Activated naive CD4-positive, alpha-beta T cell treated with anti-CD3 and anti-CD28 coated beads, Interleukin-2, amount 50 U/mL, for 72 hours (primary cell): ENCODE results near the gene CCDC184. TPM values are rescaled to one million over a fixed set of nuclear protein-coding genes. Genes with fewer than 3 reads are reported as not detected.
A peak's percentile ranks its signal among the peaks of the same experiment; 100 is the strongest.

Experiments used
- ATAC-seq, 2 donors: fragments of 150-1000 bp; cut with Tn5 transposase; 2 replicates each; pipeline ENCODE4 v1.10.0; 2021; ENCODE audit warnings: mild to moderate bottlenecking in 2 of 2, moderate library complexity in 2 of 2
- DNase-seq, 2 donors: peaks; one replicate each; pipeline ENCODE4 v3.0.0; 2021 to 2022; ENCODE audit warnings: low spot score in 2 of 2
- H3K27ac Mint-ChIP-seq, 2 donors: one replicate each; pipeline ENCODE4 v1.8.0; 2022; ENCODE audit warnings: mild to moderate bottlenecking in 2 of 2, mixed read lengths in 2 of 2
- H3K36me3 Mint-ChIP-seq, 2 donors: one replicate each; pipeline ENCODE4 v1.8.0; 2022; ENCODE audit warnings: mixed read lengths in 2 of 2
- H3K9me3 Mint-ChIP-seq, 2 donors: one replicate each; pipeline ENCODE4 v1.8.0; 2022; ENCODE audit warnings: mixed read lengths in 2 of 2
- total RNA-seq, 2 donors: library from RNA; stranded (reverse); gene quantifications; one replicate each; pipeline ENCODE4 v1.2.3, GENCODE V29; 2022

Gene CCDC184
- total RNA-seq, 2 donors from 2014 or later = 0.25 to 0.64 TPM

DNA sequence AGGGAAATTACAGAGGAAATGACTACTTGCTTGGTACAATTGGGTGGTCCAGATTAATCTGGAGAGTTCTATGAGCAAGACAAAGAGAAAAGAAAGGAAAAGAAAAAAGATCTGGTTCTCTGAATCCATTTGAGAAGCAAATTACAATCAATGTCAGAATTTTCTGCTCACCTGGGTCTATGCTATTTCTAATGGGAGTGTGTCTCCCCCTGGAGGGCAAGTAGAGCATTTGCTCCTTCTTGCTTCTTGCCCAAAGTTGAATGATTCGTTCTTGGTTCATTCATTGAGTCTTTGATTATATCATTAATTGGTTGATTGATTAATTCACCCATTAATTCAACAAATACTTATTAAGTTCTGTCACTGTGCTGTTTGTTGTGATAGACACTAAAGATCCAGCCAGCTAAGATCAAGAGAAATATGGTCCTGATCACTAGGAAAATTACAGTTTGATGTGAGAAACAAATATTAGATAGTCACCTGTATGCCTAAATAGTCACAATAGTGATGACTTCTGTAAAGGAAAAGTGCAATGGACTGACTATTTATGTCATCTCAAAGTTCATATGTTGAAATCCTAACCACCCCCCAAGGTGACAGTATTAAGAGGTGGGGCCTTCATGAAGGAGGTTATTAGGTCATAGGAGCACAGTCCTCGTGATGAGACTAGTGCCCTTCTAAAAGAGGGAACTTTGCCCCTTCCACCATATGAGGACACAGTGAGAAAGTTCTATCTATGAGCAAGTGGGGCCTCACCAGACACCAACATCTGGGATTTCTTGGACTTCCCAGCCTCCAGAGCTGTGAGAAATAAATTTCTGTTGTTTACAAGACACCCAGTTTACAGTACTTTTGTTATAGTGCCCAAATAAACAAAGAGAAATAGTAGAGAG is 18.1 kb upstream of the CCDC184 start:
- peak; percentile 56 to 66 for ATAC-seq
- DNase-seq = peak in 1 of 2 donors; percentile 63
- Mint-ChIP-seq H3K36me3 (no peaks in the 10 kb centered on the region), H3K27ac (no peak overlapping the region), H3K9me3 (no peaks in the 10 kb centered on the region)

DNA sequence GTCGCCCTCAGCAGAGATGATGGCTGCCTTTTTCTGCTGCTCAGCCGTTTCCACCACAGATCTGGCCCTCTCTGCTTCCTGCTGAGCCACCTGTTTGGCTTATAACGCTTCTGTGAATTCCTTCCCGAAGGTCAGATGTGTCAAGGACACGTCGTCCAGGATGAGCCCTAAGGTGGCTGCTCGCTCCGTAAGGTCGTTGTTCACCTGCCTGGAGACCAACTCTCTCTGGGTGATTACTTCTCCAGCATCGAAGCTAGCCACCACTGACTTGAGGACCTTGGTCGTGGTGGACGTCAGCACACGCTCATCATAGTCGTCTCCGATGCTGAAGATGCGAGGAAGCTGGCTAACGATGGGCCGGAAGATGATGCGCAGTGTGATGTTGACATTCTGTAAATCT is 14.4 kb upstream of the CCDC184 start:
- Mint-ChIP-seq H3K9me3 (no peaks in the 10 kb centered on the region), H3K36me3 (no peaks in the 10 kb centered on the region), H3K27ac (no peak overlapping the region)
- DNase-seq (no peak), ATAC-seq (no peak)

DNA sequence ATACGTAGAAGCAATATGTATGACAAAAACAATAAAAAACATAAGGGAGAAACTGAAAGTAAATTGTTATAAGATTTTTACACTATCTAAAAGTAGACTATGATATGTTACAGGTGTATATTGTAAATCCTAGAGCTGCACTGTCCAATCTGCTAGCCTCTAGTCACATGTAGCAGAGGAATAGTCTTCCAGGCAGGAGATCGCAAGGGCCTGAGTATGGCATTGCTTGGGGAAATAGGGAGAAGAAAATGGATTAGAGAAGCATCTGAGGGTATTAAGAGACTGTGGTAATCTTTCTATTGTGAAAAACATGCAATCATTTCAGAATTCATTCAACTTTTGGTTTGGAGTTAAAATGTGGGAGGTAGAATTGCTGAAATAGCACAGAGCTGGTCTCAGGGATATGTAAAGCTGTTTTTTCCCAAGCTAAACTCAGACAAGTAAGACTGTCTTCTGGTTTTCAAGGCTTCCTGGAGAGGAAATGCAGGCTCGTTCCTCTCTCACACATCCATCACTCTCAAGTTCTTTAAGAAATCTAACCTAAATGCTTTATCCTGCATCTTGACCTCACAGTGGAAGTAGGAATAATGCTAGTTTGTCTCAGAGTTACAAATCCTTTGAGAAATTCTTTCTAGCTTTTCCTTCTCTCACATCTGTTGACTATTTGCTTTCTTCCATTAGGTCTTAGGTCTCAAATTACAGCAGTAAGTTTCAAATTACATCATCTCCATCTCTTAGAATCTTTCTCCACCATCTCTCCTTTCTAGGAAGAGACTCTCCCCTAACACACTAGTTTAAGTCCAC is 7.6 kb upstream of the CCDC184 start:
- ATAC-seq (no peak), DNase-seq (no peak)
- Mint-ChIP-seq H3K9me3 (no peaks in the 10 kb centered on the region), H3K27ac (no peak overlapping the region), H3K36me3 (no peaks in the 10 kb centered on the region)

DNA sequence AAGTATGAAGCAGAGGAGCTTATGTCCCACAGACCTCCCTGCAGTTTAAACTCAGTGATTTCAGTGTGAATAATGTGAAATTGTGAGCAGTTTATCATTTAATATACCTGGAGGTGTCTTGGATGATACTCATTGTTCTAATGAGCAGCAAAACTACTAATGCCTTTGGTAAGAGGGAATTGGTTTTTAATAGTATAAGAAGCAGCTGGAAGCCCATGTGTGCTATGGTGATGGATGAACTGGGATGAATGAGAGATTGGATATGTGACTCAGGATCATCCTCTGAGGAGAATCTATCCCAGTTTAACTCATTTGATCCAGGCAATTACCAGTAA is 7.1 kb upstream of the CCDC184 start:
- H3K9me3 Mint-ChIP-seq = no peaks in the 10 kb centered on the region
- H3K36me3 Mint-ChIP-seq = no peaks in the 10 kb centered on the region
- H3K27ac Mint-ChIP-seq = no peak overlapping the region
- DNase-seq = no peak
- ATAC-seq = no peak

DNA sequence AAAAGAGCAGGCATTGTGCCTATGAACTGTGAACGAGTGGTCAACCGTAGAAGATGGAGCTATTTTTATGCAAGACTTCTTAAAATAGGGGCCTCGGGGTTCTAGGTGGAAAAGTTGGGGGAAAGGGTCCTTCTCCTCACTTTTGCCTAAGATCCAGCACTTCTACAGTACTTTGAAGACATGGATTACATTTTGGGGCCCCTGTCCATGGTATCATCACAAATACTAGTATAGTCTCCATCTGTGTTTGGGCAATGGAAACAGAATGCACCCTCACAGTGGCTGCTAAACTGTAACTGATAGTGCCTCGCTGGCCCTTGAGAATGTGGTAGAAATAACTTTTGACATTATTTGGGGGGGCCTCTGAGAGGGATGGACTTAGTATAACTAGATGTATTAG is 5.5 kb upstream of the CCDC184 start:
- no peaks in the 10 kb centered on the region for H3K9me3 Mint-ChIP-seq
- DNase-seq (no peak), ATAC-seq (no peak)
- H3K27ac Mint-ChIP-seq = no peak overlapping the region
- no peaks in the 10 kb centered on the region for H3K36me3 Mint-ChIP-seq

DNA sequence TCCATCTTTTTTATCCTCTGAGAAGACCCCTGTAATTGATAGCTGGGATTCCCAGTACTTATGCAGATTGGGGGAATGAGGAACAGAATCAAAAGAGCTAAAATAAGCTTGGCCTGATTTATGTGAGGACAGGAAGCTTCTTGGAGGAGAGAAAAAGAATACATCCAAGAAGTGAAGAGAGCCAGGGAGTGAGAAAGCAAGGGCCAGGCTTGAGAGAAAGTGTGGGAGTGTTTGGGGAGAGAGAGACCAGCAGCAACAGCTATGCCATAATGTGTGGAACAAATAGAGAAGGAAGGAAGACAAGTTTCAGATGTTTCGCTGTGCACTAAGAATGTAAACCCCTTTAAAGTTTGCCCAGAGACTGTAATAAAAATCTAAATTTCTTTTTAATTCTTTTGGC is 4.0 kb upstream of the CCDC184 start:
- no peaks in the 10 kb centered on the region for H3K36me3 Mint-ChIP-seq
- H3K9me3 Mint-ChIP-seq = no peaks in the 10 kb centered on the region
- ATAC-seq (no peak), DNase-seq (no peak)
- no peak overlapping the region for H3K27ac Mint-ChIP-seq

DNA sequence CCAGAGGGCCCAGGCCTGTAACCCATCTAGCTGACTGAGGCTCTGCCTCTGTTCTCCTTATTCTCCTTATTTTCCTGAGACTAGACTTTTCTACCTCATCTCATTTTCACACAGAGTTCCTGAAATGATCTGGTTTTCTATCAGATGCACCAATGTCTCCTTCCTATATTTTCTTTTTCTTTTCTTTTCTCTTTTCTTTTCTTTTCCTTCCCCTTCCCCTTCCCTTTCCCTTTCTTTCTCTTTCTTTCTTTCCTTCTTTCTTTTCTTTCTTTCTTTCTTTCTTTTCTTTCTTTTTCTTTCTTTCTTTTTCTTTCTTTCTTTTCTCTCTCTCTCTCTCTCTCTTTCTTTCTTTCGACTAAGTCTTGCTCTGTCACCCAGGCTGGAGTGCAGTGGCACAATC is 3.0 kb upstream of the CCDC184 start:
- no peak overlapping the region for H3K27ac Mint-ChIP-seq
- no peaks in the 10 kb centered on the region for H3K36me3 Mint-ChIP-seq
- H3K9me3 Mint-ChIP-seq = no peaks in the 10 kb centered on the region
- no peak for DNase-seq
- ATAC-seq = no peak

DNA sequence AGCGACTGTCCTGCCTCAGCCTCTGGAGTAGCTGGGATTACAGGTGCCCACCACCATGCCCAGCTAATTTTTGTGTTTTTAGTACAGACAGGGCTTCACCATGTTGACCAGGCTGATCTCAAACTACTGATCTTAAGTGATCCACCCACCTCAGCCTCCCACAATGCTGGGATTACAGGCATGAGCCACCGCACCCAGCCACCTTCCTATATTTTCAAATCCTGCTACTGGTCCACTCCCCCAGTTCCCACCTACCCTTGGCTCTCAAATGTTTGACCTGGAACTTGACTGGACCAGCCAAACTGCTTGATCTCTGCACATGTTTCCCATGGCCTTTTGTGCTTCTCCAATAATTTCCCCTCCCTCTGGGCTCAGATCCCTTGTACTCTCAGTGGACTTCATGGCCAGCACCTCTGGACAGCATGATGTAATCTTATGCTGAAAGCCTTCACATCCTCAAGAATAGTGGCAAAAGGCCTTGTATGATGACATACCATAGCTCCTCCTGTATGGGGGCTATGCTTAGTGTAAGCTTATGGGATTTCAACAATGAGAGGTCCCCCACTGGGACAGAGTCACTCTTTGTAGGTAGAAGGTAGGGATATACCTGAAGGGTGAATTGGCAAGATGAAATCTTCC is 2.5 kb upstream of the CCDC184 start:
- Mint-ChIP-seq H3K27ac (no peak overlapping the region), H3K36me3 (no peaks in the 10 kb centered on the region), H3K9me3 (no peaks in the 10 kb centered on the region)
- DNase-seq = no peak
- no peak for ATAC-seq

DNA sequence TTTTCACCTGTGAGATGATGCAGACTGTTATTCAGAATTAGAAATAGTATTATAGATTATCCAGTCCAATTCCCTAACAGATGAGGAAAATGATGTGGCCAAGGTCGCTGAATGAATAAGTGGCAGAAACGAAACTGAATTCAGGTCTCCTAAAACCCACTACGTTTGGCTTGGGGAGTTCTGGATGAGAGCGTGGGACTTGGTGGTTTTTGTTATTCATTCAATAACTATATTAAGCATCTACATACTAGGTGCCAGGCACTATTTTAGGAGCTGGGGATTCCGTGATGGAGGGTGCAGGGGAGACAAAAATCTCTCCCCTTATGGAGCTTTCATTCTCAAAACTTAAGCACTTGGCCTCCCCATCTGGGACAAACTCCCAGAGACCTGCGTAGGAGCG is 813 bp upstream of the CCDC184 start:
- no peaks in the 10 kb centered on the region for H3K9me3 Mint-ChIP-seq
- DNase-seq (no peak), ATAC-seq (peak; percentile 19 to 56)
- no peaks in the 10 kb centered on the region for H3K36me3 Mint-ChIP-seq
- no peak overlapping the region for H3K27ac Mint-ChIP-seq

DNA sequence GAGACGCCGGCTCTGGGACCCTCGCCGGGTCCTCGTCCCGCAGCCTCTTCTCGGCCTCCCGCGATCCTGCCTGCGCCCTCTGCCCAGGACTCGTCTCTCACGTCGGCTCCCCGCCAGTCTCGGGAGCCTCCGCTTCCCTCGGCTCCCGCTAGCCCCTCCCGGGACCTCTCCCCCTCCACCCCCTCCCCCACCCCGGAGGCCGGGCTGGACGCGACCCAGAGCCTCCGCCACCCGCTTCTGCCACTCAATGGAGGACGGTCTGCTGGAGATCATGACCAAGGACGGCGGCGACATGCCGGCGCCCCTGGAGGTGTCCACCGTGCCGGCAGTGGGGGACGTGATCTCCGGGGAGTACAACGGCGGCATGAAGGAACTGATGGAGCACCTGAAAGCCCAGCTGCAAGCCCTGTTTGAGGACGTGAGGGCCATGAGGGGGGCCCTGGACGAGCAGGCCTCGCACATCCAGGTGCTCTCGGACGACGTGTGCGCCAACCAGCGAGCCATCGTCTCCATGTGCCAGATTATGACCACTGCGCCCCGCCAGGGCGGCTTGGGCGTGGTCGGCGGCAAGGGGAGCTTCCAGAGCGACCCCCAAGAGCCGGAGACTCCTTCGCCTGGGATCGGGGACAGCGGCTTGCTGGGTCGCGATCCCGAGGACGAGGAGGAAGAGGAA is 568 bp downstream of the CCDC184 start:
- peak in 1 of 2 donors; percentile 17 for DNase-seq
- Mint-ChIP-seq H3K27ac (no peak overlapping the region), H3K9me3 (no peaks in the 10 kb centered on the region), H3K36me3 (no peaks in the 10 kb centered on the region)
- peak; percentile 10 to 13 for ATAC-seq

DNA sequence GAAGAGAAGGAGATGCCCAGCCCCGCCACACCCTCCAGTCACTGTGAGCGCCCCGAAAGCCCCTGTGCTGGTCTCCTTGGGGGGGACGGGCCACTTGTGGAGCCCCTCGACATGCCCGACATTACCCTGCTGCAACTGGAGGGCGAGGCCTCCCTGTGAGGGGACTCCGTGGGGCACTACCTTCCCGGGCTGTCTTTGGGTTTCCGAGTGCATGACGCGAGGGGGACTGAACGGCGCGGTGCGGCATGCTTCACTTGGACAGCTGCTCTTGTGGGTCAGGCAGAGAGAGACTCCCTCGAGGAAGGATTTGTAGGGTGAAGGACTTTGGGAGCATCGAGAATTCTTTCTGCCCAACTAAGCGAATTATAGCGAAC is 1.1 kb downstream of the CCDC184 start:
- DNase-seq = no peak
- no peaks in the 10 kb centered on the region for H3K36me3 Mint-ChIP-seq
- no peak overlapping the region for H3K27ac Mint-ChIP-seq
- ATAC-seq = no peak
- H3K9me3 Mint-ChIP-seq = no peaks in the 10 kb centered on the region

DNA sequence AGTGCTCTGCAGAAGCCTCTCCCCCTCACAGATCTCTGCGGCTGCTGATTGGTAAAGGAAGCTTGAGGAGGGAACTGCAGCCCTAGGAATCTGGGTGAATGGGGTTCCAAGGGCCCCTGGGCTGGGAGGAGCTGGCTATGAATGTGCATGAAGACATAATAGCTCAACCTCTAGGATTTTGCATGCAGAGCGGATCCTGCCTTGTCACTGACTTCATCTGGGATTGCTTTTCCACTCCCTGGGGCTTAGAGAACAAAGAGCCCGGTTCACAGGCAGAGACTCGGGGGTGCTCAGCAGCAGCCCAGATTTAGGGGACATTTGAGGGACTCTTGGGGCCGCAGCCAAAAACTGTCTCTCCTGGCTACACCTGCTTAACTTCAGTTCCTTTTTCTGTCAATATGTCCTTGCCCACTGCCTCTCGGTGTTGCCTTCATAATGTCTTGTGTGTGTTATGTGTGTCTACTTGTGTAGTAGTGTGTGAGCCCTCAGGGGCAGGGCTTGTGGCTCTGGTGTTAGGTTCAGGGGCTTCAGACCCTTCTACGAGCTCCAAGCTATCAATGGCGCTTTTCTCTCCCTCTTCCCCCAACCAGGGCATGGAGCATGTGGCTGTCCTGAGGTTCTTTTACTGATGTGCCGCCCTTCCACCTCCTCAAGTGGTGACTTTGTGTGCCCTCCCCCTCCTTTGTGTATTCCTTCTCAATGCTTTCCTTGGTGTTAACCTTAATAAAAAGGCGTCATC is 1.9 kb downstream of the CCDC184 start:
- no peaks in the 10 kb centered on the region for H3K9me3 Mint-ChIP-seq
- ATAC-seq (no peak), DNase-seq (no peak)
- no peak overlapping the region for H3K27ac Mint-ChIP-seq
- H3K36me3 Mint-ChIP-seq = no peaks in the 10 kb centered on the region

DNA sequence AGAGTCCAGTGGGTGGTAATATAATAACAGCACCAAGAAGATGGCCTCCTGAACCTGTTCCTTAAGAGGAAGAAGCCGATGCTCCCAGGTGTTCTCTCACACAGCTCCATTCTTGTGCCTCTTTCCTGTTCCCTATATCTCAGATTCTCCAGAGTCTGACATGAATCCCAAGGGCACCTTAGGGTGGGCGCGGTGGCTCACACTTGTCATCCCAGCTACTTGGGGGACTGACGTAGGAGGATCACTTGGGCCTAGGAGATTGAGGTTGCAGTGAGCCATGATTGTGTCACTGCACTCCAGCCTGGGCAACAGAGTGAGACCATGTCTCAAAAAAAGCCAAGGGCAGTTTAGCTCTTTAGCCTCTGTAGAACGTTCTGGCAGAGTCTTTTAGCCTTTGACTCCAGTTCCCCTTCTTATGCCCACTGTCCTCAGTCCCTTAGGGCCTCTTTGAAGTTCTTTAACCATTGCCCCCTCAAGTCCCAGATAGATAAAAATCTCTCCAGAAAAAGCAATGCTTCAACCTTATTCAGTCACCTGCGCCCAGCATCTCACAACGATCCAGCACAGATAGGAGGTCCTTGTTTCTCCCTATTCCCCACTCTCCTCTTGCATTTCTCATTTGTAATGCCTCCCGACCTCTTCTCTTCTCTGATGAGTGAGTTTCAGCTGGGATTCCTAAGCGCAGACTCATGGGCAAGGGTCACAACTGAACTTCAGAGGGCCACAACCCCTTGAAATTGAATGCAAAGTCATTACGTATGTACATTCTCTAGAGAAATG is 4.7 kb downstream of the CCDC184 start:
- Mint-ChIP-seq H3K27ac (no peak overlapping the region), H3K36me3 (no peaks in the 10 kb centered on the region), H3K9me3 (no peaks in the 10 kb centered on the region)
- ATAC-seq (no peak), DNase-seq (no peak)

DNA sequence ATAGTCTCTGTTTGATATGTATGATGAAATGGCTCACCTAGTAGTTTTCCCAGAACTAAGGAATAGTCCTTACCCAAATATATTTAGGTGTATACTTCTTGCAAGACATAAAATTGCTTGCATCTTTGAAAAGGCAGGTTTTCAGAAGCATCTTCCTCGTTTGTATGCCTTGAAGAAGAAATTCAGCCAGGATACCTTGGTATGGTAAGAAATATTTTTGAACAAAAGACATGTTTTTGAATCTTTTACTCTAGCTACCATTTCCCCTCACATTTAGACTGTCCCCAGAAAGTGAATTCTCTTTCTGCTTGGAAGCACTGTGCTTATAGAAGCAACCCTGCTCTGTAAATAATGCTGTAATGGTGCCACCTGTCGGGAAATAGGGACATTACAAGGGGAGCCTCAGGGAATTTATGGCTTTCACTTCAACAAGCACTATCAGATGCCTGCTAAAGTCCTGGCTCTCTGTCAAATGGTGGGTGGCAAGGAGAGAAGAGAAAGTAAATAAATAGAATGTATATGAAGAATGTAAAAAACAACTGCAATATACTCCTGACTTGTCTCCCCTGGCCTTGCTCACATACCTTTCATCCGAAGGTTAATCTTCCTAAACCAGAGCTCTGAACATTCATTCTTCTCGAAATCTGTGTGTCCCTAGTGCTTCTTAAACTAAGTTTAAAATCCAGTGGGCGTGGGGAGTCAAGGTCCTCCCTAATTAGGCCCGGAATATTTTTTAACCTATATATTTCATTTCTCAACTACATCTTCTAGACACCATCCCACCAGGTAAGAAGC is 6.1 kb downstream of the CCDC184 start:
- Mint-ChIP-seq H3K9me3 (no peaks in the 10 kb centered on the region), H3K27ac (no peak overlapping the region), H3K36me3 (no peaks in the 10 kb centered on the region)
- DNase-seq (peak; percentile 62 to 78), ATAC-seq (peak; percentile 69 to 71)

DNA sequence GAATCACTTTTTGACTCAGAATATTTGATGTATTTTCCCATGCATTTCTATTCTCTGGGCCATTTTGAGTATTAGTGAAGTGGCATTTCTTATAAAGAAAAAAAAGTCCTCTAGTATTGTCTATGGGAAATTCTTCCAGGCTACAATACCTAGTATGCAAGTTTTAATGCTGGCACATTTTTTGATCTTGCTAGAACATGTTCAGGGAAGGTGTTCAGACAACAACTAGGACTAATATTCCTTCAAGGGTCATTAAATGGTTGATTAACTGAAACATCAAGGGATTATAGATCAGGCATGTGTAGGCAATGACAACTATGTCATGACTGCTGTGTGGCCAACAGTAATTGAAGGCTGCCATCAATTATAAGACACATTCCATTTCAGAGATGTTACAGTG is 7.7 kb downstream of the CCDC184 start:
- no peak for DNase-seq
- no peaks in the 10 kb centered on the region for H3K36me3 Mint-ChIP-seq
- no peak overlapping the region for H3K27ac Mint-ChIP-seq
- no peaks in the 10 kb centered on the region for H3K9me3 Mint-ChIP-seq
- ATAC-seq = no peak
